Gastroesophageal sphincter (tissue), 3 donors: ENCODE results near the gene PRTG.
"Not testable (repeated sequence)": the region's sequence is repeated elsewhere in the genome, so short reads cannot be mapped to it uniquely, and the experiment has no call there.

Experiments
- POLR2A ChIP-seq, 2 donors: fragments of 450-650 bp; IDR thresholded peaks; one replicate each; pipeline ENCODE4 v1.6.1; 2017; ENCODE audit warnings: antibody characterized with exemption in 2 of 2, mild to moderate bottlenecking in 2 of 2, moderate library complexity in 1 of 2
- TF ChIP-seq, protein P1 (sequence below), 4 experiments: fragments of 200-600 bp in 2 of 4; fragments of 450-650 bp in 2 of 4; sonication (generic) in 1 of 4; IDR thresholded peaks; one replicate each; pipeline ENCODE4 v1.5.1; 2017 to 2019; ENCODE audit warnings: antibody characterized with exemption in 4 of 4, mild to moderate bottlenecking in 2 of 4, moderate library complexity in 2 of 4

DNA sequence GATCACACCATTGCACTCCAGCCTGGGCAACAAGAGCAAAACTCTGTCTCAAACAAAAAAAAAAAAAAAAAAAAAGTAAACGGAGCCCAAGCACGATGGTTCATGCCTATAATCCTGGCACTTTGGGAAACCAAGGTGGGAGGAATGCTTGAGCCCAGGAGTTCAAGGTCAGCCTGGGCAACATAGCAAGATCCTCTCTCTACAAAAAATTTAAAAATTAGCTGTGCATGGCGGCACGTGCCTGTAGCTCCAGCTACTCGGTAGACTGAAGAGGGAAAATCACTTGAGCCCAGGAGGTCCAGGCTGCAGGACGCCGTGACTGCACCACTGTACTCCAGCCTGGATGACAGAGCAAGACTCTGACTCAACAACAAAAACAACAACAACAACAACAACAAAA is 9.5 kb downstream of the PRTG start:
- TF ChIP-seq, protein P1, sequence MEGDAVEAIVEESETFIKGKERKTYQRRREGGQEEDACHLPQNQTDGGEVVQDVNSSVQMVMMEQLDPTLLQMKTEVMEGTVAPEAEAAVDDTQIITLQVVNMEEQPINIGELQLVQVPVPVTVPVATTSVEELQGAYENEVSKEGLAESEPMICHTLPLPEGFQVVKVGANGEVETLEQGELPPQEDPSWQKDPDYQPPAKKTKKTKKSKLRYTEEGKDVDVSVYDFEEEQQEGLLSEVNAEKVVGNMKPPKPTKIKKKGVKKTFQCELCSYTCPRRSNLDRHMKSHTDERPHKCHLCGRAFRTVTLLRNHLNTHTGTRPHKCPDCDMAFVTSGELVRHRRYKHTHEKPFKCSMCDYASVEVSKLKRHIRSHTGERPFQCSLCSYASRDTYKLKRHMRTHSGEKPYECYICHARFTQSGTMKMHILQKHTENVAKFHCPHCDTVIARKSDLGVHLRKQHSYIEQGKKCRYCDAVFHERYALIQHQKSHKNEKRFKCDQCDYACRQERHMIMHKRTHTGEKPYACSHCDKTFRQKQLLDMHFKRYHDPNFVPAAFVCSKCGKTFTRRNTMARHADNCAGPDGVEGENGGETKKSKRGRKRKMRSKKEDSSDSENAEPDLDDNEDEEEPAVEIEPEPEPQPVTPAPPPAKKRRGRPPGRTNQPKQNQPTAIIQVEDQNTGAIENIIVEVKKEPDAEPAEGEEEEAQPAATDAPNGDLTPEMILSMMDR (IDR thresholded peaks at IDR 0.05) = not testable (repeated sequence)
- not testable (repeated sequence) for TF ChIP-seq POLR2A (IDR thresholded peaks at IDR 0.05)
